HG03025 (cell line): ENCODE measurements around the gene NPAS2.

Source experiments
- ATAC-seq: cut with Tn5 transposase; IDR thresholded peaks from one replicate; pipeline ENCODE4 v1.9.1; 2021; ENCODE audit warnings: mild to moderate bottlenecking, moderate library complexity; ENCODE audit not compliant: unreplicated experiment, low FRiP score

The NPAS2 gene

DNA sequence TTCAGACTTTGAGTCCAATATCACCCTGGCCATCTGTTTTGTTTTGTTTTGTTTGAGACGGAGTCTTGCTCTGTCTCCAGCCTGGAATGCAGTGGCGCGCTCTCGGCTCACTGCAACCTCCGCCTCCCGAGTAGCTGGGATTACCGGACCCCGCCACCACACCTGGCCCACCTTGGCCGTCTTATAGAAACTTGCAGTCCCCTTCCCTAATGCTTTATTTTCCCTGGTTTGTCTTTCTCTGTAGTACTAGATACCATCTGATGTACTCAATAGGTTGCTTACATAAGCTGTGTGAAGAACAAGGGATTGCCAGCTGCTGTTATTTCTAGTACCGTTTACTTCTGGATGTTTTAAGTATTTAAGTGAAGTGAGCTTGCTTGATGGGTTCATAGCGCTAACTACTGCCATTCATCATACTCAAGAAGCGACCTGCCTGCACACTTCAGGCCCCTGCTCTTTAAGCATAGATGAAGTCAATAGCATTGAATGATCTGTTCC lies 183.4 kb downstream of the NPAS2 start:
- no peak for ATAC-seq

DNA sequence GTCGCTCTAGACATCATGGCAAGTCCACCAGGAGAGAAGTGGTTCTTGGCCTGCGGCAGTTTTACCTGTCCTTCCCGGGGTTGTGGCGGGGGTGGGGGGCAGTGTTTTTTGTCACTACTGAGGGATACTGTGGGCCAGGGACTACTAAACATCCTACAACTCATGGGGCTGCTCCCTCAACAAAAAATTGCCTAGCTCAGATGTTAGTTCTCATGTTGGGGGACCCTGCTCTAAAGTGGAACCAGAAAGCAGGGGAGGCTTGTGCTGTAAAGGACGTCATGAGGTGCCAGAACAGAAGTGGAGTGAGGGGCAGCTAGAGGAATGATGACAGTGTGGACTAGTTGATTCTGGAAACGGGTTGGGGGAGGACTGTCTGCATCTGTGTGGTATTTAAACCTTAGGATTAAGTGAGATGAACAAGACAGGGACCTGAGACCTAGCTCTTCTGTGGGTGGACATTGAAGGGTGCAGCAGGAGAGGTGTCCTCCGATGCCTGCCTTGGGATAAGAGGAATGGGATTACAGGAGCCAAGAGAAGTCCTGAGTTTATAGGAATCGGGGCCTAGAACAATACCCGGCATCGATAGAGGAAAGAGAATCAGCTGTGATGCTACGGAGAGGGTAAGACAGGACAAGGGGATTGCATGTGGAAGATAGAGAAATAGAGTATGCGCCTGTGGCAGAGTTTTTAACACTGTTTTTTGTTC lies 184.8 kb downstream of the NPAS2 start:
- no peak for ATAC-seq

DNA sequence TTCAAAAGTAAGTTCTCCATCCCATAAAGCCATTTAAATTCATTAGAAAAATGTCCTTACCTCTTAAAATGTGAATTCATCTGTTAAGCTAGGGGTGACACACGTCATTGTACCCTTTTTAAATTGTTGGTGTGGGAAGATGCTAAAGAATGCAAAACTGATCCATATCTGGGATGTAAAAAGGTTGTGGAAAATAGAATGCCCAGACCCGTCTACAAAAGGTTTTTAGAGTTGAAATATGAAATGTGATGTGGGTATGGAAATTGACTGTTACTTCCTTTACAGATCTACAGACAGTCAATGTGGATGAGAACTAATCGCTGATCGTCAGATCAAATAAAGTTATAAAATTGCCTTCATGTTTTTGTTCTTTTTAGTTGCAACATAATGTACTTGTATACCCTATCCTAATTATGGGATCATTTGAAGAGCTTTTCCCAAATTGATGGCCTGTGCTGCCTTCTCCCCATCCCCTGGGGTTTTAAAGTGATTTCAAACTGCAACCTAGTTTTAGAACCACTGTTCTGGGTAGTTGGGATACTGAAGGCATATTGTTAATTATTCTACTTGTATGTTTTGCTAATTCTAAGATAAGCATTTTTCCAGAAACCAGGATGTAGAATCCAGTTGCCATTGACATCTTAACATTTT lies 186.3 kb downstream of the NPAS2 start:
- ATAC-seq: no peak

DNA sequence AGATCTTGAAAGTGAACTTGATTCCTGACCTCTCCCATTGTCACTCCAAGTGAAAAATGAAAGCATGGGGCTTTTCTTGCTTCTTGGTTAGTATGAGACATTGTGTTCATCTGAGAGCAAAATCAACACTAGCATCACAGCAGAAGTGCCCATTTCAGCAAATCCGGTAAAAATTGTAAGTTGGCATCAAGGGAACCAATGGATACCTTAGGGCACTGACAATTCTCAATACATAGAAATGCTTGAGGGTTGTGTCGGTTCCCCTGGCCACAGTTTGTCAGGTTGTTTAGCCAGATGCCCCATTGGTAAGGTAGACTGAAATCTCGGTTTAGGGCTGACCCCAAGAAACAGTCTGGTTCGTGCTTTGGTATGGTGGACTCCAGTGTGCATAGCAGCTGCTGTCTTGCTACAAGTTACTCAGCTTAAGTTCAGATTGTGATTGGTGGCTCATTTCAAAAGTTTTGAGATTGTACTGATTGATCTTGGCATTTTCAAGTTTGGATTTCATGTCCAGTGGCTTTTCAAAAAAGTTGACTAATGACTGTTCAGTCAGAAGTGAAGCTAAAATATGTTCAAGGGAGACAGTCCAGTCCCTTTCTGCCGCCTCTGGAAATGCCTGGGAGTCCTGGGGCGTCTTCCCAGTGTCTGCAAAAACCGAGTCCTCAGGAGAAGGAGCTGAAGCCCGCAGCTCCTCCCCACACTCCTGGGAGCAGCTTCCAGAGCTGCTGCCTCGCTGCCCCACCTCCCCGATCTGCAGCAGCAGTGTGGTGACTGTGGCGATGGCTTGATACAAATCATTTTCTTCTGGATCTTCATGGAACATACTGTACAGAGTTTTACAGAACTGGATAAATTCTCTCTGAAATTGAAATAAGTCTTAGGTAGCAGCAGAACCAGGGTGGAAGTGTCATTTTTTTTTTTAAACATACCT lies 187.7 kb downstream of the NPAS2 start:
- ATAC-seq: no peak

- no peak for ATAC-seq
These were observed 191.2 kb downstream of the NPAS2 start for GRCh38 chr2:101011152-101011551.

- peak; percentile 89 for ATAC-seq
These were observed 192.2 kb downstream of the NPAS2 start for GRCh38 chr2:101012054-101012705.

DNA sequence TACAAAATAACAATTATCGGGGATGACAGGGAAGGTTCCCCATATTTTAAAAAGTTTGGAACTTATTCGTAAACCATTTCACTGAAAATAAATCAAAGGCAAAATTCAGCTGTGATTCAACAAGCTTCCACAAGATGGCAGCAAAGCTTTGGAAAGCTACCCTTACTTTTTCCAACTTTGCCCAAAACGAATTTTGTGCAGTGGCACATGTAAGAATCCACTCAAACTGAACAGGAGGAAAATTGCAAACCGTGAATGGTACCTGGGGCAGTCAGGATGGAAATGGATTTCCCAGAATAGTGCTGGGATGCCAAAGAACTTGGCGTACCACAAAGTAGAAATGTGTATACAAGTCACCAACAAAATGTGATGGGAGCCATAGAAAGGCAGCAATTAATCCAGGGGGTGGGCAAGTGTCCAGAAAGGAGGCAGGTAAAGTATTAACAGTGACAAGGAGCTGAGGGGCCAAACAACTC lies 192.8 kb downstream of the NPAS2 start:
- no peak for ATAC-seq

DNA sequence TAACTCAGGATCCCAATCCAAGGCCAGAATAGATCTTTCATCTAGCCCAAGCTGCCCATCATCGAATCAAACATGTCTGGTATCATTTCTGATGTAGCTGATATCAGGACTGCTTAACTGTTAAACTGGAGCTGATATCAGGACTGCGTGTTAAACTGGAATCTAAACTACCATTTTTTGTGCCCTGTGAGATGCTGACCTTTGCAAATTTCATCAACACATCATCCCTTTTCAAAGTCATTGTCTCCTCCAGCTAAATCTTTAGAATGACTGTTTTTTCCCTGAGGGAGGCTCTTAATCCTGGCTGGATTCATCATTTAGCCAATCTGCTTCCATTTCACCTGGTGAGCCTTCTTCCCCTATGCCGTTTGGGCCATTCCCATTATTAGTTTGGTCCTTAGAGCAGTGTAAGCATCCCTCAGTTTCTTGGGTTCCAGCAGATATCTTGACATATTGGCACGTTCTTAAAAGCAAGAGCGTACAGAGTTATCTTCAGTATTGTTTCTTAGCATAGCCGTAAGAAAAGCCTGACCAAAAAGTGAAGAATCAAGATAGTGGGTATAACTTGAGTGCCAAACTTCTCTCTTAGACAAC lies 194.4 kb downstream of the NPAS2 start:
- ATAC-seq: no peak

- no peak for ATAC-seq
These were observed 197.4 kb downstream of the NPAS2 start for GRCh38 chr2:101017371-101017770.

DNA sequence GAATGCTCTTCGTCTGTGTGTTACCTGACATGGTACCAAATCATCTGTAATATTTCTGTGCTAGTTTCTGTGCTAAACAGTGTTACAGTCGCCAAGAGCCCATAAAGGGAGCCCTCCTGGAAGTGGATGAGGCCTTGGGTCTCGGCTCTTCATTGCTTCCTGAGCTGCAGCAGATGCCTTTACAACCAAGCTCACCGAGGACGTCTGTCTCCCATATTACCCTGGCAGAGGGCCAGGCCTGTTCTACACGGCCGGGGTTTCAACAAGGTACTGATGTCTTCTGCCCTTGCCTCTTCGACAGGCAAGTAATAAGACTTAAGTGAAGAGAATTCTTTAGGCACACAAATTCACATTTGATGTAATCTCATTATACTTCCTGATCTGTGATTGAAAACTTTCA lies 199.0 kb downstream of the NPAS2 start:
- ATAC-seq: no peak

- no peak for ATAC-seq
These were observed 202.3 kb downstream of the NPAS2 start for GRCh38 chr2:101022221-101022620.

- no peak for ATAC-seq
These were observed 203.6 kb downstream of the NPAS2 start for GRCh38 chr2:101023327-101024107.

GRCh38 chr2:101025561-101025960 lies 205.6 kb downstream of the NPAS2 start:
- ATAC-seq: no peak

DNA sequence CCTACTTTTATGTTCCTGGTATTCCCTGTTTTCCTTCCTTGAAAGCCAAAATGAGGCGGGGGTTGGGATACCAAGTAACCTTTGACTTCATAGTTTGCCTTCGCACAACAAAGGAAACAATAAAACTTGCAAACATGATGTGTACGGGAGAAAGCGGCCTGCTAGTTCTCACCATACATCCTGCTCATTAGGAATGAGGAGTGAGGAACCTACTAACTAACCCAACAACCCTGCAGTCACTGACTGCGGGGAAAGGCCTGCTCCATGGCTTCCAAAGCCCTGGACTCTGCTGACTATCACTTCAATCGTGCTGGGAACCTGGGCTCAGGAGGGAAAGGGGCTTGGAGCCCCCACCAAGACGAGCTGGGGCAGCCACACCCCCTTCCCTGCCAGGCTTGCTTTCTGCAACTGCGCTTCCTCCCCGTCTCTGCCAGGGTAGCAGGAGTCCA lies 206.3 kb downstream of the NPAS2 start:
- no peak for ATAC-seq

DNA sequence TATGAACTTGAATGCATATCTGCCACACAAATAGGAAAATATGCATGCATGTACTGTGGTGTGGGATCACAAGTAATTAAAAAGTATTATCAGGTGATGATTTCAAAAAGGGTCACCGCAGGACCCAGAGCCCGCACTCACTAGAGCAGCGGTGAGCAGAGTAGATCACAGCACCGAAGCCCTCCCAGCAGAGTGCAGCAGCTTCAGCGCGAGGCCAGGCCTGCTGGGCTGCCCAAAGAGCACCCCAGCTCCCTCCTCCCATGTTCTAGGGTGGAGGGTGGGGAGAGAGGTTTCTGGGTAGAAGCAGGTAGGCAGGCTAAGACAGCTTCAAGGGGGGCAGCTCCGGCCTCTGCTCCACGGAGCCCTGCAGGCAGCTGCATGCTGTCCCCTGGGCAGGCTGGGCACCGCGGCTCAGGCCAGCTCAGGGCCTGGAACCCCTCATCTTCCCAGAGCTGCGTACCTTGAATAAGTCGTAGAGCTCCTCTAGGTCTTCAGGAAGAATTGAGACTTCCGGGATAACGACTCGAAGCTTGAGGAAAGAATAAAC lies 207.1 kb downstream of the NPAS2 start:
- ATAC-seq: no peak

- ATAC-seq: no peak
These were observed 207.9 kb downstream of the NPAS2 start for GRCh38 chr2:101027852-101028251.

GRCh38 chr2:101030866-101031554 lies 211.1 kb downstream of the NPAS2 start:
- ATAC-seq: no peak

DNA sequence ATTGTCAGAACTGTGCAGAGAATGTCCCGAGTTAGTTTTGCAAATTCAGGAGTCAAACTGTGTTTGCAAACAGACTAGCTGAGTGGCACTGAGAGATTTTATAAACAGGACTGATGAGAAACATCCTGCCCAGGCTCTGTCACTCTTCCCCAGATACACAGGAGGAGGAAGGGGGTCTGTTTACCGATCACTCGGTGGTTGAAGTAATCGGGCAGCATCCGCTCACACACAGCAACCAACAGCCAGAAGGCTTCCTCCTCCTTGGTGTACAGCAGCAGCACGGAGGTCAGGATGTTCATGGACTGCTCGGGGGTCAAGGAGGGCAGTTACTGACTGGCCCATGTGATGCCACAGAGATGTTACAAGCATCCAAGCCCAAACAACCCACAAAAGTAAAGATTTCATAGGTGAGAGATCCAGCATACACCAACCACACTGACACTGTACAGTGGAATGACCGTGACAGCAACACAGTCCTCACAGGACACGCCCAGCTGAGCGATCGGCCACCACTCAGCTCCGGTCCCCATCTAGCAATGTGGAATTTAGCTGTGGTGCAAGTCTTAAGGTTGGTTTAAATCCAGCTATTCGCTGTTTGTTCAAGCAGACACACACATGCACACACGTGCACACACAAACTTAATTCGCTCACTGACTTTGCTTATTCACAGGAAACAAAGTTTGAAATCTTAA lies 212.3 kb downstream of the NPAS2 start:
- no peak for ATAC-seq
